Posterior cingulate gyrus (tissue), 11 donors: ENCODE data around the gene MTA3.

ENCODE experiments used
- DNase-seq, 10 donors: peaks; one replicate each; pipeline versions ENCODE4 v3.0.0 to v3.0.0-alpha.2; 2020 to 2021; ENCODE audit warnings: mixed read lengths in 3 of 10
- intact Hi-C: fragments of 100-400 bp; cut with DNase I; formaldehyde crosslinking; loops from one replicate; pipeline ENCODE4 v1.15.1; 2023

Gene MTA3

DNA sequence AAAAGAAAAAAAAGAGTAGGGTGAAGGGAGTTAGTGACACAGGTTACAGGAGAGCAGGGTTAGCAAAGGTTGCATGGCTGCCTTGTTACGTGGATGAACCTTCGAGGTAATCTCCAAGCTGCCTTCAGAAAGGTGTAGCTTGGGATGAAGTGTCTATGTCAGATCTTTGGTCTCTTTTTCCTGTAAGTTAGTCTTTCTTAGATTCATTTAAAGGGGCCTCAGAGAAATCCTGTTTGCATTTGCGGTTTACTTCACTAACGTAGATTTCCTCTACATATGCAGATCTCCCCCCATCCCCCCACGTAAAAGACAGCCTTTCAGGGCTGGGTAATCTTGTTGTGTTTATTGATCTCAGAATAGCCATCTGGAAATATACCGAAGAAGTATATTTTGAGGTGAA is 83.7 kb downstream of the MTA3 start:
- DNase-seq = no peak
- intact Hi-C loops = no loop called here

GRCh38 chr2:42653039-42653438 is 84.6 kb downstream of the MTA3 start:
- intact Hi-C loops = no loop called here

GRCh38 chr2:42653908-42654445 is 85.5 kb downstream of the MTA3 start:
- no peak for DNase-seq
- intact Hi-C loops = no loop called here

More at GRCh38 chr2:42653039-42653438, 84.6 kb downstream of the MTA3 start:
- no peak for DNase-seq

DNA sequence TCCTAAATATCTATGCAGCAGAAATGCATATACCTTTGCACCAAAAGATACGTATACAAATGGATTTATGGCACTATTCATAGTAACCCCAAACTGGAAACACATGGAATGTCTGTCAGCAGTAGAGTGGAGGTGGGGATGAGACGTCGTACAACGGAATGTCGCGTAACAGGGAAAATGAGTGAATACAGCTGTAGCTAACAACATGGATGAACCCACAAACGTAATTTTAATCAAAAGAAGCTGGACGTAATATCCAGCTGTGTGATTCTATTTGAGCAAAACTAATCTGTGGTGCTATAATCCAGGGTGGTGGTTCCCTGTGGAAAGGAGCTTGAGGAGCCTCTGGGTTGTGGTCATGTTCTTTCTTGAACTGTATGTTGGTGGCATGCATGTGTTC is 89.9 kb downstream of the MTA3 start:
- DNase-seq = no peak
- intact Hi-C loops = no loop called here

DNA sequence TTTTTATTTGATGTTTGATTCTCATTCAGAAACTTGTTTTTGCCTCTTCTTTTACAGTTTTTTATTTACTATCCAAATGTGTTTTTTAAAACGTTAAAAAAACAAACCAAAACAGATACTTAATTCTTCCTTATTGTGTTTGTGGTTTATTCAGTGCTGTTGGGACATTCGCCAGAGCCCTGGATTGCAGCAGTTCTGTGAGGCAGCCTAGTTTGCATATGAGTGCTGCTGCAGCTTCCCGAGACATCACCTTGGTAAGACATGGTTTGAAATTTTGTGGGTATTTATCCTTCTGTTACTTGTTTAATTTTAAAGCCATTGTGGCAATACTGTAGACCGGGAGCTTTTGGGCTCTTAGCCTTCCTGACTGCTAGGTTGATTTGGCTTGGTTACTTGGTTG is 91.2 kb downstream of the MTA3 start:
- DNase-seq = peak in 6 of 10 donors; percentile 14 to 82 (median 24)
- intact Hi-C loops = no loop called here

GRCh38 chr2:42663106-42663780 is 94.8 kb downstream of the MTA3 start:
- DNase-seq = peak; percentile 25 to 95 (median 64)
- intact Hi-C loops = loop anchor here (1.0 to 2.0 kb wide), 2 partner anchors 150 to 168 kb away; no protein-coding TSS in a partner anchor

- intact Hi-C loops = loop anchor here (1.0 to 2.0 kb wide), 2 partner anchors 151 to 169 kb away; no protein-coding TSS in a partner anchor
Measured at GRCh38 chr2:42663828-42664227, 95.4 kb downstream of the MTA3 start.

DNA sequence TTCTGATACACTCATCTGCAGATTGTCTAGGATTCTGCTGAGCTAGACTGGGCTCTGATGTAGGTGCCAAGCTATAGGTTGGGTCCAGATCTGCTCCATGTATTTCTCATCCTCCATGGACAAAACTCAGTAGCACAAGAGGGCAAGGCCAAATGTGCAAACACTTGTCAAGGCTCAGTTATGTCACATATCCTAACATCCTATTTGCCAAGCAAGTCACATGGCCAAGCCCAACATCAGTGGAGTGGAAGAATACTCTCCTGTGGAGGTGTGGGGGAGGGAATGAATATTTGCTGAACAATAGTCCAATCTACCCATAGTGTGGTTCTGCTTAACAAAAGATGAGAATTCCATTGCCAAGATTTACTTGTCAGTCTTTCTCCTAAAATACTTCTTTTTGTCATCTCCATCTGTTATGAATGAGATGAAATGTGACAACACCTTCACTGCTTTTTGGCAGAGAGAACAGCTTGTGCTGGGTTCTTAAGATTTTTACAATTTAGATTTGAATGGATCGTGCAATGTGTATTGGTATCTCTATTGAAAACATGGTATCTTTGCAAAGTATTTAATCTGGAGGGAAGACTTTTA is 105.7 kb downstream of the MTA3 start:
- no peak for DNase-seq
- intact Hi-C loops = no loop called here

More at GRCh38 chr2:42663828-42664227, 95.4 kb downstream of the MTA3 start:
- no peak for DNase-seq

- DNase-seq = no peak
- intact Hi-C loops = no loop called here
Measured at GRCh38 chr2:42675815-42676214, 107.4 kb downstream of the MTA3 start.

DNA sequence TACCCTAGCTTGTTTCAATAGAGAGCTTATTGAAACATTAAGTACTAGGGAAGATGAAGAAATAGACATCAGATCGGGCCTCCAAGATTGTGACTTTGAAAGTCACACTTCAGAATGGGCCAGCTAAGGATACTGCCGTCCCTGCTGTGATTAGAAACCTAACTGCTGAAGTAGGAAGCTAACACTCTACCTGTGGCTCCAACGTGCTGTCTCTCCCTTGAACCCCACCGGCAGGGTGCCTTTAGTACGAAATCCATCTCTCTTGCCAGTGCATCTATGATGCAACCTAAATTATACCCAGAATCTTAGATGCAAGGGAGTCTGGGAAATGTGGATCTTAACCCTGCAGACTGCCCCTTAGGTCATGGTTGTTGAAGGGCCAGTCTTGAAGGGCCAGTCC is 116.9 kb downstream of the MTA3 start:
- no peak for DNase-seq
- intact Hi-C loops = no loop called here

DNA sequence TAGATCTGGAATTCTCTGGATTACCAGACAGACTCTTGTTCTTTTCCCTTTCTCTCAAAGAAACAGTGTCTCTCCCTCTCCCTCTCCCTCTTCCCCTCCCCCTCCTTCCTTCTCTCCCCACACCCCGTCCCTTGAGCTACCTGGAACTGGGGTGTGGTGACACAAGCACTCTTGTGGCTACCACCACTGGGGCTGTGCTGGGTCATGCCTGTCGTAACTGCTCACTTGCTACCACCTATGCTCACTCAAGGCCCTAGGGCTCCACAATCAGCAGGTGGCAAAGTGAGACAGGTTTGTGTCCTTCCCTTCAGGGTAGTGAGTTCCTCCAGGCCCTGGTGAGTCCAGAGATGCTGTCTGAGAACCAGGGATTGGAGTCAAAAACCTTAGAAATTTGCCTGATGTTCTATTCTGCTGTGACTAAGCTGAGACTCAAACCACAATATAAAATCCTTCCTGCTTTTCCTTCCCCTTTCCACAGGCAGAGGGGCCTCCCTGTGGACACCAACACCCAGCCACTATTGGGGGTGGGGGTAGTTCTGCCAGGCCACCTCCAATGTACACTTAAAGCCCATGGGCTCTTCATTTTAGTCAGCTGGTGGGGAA is 124.7 kb downstream of the MTA3 start:
- intact Hi-C loops = no loop called here
- DNase-seq = peak in 1 of 10 donors; percentile 61

GRCh38 chr2:42693688-42694479 is 125.5 kb downstream of the MTA3 start:
- peak in 1 of 10 donors; percentile 26 for DNase-seq
- intact Hi-C loops = no loop called here

DNA sequence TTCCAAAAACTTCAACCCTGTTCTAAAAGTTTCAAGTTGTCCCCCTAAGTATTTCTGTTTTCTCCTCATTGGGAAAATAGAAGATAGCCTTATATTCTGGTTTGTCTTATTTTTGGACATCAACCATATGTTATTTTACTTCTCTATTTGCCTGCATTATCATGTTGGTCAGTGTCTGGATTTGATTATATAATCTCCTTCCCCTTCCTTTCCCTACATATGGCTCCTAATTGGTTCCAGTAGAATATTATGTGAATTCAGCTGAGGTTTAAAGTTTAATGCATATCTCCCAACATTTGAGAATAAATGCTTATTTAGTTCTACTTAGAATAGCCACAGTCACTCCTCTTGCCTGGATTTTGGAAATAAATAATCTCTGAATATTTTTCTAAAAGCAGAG is 128.6 kb downstream of the MTA3 start:
- intact Hi-C loops = no loop called here

GRCh38 chr2:42698940-42699339 is 130.5 kb downstream of the MTA3 start:
- intact Hi-C loops = no loop called here
- peak in 1 of 10 donors; percentile 44 for DNase-seq

More for the DNA sequence above, 128.6 kb downstream of the MTA3 start:
- no peak for DNase-seq

DNA sequence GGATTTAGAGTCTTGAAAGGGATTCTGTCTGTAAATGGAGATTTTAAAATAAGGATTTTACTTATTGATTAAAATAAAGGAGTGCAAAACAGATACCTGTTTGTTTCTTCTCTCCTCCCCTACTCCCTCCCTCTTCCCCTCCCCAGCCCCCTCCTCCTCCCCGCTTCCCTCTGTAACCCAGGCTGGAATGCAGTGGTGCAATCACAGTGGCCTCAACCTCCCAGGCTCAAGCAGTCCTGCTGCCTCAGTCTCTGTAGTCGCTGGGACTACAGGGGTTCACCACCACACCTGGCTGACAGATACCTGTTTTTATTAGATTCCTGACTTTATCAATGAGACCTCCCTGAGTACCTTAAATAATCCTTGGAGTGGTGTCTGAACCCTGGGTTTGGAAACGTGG is 138.4 kb downstream of the MTA3 start:
- intact Hi-C loops = no loop called here
- DNase-seq = no peak

- intact Hi-C loops = no loop called here
- no peak for DNase-seq
Measured at GRCh38 chr2:42708179-42708578, 139.7 kb downstream of the MTA3 start.

DNA sequence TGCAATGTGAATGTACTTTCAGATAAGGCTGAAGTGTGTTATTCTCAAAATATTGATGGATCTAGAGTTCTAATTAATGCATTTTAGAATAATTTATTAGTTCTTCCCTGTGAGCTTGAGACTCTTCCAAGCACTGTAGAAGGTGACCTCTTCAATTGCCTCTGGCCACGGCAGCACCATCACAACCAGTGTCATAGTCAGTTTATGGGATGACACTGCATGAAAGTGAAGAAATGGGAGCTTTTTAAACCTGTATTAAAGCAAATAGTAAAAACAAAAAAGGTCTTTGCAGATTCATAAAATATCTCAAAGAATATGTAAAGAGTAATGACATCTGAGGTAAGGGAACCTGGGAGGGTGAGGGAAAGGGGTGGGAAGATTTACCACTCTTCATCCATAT is 143.5 kb downstream of the MTA3 start:
- intact Hi-C loops = no loop called here

DNA sequence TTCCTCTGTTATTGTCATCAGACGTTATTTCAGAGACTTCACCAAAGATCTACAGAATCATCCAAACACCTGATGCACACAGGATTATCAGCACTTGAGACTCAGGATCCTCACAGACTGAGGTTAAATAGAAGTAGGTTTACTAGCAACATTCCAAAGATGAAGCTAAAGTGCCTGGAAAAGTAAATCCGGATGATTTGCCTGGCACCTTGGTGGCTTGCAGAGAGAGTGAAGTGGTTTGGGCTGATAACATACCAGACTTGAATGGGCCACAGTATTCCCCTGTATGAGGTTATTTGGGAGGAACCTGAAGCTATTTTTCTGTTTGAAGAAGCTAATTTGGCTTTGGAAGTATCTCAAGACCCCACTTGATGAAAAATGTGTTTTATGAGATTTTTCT is 144.5 kb downstream of the MTA3 start:
- DNase-seq = no peak
- intact Hi-C loops = no loop called here

More for the DNA sequence above, 143.5 kb downstream of the MTA3 start:
- DNase-seq = no peak

DNA sequence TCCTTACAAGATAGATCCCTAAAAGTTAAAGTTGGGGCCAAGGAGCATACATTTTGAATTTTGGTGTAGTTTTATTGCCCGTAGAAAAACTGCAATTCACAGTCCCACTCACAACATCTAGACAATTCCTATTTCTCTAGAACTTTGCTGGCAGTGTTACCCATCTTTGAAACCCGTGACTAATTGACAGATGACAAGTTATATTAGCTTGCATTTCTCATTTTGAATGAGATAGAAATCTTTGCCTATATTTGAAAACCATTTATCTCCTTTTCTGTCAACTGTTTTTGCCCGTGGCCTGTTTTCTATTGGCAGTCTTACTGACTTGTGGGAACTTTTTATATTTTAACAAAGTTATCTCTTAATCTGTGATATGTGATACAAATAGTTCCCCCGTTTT is 145.5 kb downstream of the MTA3 start:
- intact Hi-C loops = no loop called here
- no peak for DNase-seq

DNA sequence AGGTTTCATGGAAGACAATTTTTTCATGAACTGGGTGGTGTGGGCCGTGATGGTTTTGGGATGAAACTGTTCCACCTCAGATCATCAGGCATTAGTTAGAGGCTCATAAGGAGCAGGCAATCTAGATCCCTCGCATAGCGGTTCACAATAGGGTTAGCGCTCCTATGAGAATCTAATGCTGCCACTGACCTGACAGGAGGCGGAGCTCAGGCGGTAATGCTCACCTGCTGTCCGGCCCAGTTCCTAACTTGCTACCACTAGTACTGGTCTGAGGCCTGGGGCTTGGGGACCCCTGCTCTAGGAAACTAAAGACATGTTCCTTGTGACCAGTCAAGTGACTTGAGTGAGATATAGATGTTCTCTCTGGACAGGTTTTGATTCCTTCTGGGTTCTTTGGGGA is 146.3 kb downstream of the MTA3 start:
- no peak for DNase-seq
- intact Hi-C loops = no loop called here

GRCh38 chr2:42721898-42722297 is 153.5 kb downstream of the MTA3 start:
- intact Hi-C loops = no loop called here

More at GRCh38 chr2:42721898-42722297, 153.5 kb downstream of the MTA3 start:
- DNase-seq = no peak
